Measurements from ENCODE around the gene FKBP5.
"Not testable (repeated sequence)": the region's sequence is repeated elsewhere in the genome, so short reads cannot be mapped to it uniquely, and the experiment has no call there.

The FKBP5 gene

DNA sequence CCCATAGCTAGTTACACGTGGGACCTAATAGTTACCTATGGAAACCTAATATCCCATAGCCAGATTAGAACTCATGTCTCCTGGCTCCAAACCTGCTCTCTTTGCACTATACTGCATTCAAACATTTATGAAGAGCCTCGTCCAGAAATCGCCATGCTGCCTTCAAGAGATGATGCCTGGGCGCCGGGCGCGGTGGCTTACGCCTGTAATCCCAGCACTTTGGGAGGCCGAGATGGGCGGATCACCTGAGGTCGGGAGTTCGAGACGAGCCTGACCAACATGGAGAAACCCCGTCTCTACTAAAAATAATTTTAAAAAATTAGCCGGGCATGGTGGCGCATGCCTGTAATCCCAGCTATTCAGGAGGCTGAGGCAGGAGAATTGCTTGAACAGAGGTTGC lies 1.3 kb upstream of the FKBP5 start:
- DNase-seq (ENCODE audit: low spot score) = not testable (repeated sequence)

DNA sequence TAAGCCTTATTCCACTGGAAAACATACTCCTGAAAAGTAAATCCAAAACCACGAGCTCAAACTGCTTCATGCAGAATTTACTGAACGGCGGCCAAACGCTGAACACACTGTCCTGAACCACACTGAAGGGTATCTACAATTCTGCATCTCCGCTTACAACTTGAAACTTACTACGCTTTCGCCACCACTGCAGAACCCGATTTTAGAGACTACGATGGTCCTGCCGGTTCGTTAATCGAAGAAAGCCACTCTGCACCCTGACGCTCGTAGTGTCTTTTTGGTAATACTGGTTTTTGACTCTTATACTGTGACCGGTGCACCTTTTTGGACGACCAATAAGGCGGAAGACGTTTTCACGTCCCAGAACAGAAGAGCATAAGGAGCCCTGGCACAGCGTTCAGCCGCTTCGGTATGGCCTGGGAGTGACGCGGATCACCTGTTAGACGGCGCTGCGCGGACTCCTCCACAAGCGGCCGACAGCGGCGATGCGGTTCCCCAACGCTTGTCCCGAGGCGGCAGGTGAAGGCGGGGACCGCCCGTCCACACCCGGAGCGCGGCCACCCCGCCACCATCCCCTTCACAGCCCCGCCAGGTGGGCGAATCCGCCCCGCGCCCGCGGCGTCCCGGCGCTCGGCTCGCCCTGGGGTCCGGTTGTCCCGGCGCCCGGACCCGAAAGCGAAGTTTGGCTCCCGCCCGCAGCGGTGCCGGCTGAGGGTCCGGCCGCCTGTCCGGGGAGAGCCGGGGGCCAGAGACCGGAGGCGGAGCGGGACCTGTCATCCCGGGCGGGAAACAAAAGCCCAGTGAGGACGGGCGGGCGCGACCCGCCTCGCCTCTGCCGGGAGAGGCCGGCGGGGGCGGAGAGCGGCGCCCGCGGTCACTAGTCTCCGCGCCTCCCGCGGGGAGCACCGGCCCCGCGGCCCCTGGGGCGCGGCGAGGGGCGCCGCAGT lies 784 bp downstream of the FKBP5 start:
- peak; percentile 62 for DNase-seq (ENCODE audit: low spot score)

DNA sequence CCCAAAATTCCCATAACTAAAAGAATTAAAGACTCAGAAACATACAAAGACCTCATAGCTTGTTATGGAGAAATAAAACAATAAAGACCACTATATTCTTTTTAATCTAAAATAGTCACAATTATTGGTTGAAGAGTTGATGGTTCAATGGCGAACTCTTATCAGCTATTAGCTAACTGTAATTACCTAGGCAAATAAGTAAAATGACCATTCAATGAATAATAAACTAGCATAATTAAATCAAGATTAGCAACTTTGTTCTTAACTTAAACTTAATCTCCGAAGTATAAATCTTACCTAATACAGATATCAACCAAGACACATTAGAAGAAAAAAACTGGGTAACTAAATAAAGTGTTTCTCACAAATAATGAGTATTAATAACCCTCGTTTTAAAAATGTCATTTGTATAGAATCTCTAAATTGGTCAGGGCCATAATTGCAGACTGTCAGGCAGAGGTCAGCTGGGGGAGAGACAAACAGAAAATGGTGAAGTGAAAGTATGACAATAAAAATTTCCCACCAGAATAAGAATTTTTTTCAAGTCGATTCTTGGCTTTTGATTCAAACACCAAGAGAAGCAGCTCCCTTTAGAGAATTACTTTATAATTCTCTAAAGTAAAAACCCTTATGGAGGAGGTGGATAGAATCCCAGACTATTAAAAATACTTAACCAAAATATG lies 1.7 kb downstream of the FKBP5 start:
- DNase-seq (ENCODE audit: low spot score) = no peak

DNA sequence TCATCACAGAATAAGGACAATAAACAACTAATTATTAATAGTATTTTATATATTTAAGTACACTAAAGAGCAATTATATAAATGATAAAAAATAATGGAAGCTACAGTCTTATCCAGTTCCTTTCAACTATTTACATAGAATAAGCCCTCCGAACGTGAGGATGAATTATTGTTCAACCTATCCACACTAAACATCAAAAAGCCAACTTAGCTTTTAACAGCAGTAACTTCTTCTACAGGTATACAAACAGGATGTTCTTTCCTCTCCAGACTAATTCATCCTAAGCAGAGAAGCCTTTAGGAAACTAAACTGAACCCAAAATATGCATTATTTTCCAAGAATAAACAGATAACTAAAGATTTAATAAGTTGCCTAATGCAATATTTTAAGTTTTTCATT lies 2.3 kb downstream of the FKBP5 start:
- no peak for DNase-seq (ENCODE audit: low spot score)

DNA sequence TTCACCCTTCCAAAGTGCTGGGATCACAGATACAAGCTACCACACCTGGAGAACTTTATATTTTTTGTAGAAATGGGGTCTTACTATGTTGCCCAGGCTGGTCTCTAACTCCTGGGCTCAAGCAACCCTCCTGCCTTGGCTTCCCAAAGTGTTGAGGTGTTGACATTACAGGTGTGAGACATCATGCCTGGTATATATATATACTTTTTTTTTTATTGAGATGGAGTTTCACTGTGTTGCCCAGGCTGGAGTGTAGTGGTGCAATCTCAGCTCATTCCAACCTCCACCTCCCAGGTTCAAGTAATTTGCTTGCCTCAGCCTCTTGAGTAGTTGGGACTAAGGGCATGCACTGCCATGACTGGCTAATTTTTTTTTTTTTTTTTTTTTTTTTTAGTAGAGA lies 5.4 kb downstream of the FKBP5 start:
- no peak for DNase-seq (ENCODE audit: low spot score)

DNA sequence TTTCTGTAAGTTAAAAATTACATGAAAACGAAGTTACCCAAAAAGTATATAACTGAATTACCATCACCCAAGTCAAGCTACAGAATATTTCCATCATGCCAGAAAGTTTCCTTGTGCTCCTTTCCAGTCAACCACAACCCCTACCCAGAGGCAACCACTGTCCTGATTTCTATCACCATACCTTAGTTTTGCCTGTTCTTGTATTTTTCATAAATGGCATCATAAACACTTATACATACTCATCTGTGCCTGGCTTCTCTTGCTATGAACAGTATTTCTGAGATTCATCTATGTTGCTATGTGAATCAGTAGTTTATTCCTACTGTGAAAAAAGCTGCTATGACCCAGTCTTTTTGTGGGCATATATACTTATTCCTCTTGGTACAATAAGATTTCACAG lies 7.4 kb downstream of the FKBP5 start:
- no peak for DNase-seq (ENCODE audit: low spot score)

DNA sequence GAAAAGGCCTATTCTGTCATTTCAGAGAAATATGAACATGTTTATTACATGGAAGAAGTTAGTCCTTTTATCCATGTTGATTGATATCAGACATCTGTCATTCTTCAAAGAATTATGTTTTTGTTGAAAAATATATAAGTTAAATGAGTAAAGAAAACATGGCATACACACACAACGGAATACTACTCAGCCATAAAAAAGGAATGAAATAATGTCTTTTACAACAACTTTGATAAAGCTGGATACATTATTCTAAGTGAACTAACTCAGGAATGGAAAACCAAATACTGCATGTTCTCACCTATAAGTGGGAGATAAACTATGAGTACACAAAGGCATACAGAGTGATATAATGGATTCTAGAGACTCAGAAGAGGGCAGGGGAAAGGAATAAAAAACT lies 9.3 kb downstream of the FKBP5 start:
- DNase-seq (ENCODE audit: low spot score) = no peak

DNA sequence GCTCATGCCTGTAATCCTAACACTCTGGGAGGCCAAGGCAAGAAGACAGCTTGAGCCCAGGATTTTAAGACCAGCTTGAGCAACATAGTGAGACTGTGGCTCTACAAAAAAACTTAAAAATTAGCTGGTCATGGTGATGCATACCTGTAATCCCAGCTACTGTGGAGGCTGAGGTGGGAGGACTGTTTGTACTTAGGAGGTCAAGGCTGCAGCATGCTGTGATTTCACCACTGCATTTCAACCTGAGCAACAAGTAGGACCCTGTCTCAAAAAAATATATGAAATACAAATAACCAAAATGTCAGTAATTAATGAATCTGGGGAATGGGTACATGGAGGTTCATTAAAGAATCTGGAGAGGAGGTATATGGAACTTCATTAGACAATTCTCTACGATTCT lies 9.9 kb downstream of the FKBP5 start:
- DNase-seq (ENCODE audit: low spot score) = no peak

DNA sequence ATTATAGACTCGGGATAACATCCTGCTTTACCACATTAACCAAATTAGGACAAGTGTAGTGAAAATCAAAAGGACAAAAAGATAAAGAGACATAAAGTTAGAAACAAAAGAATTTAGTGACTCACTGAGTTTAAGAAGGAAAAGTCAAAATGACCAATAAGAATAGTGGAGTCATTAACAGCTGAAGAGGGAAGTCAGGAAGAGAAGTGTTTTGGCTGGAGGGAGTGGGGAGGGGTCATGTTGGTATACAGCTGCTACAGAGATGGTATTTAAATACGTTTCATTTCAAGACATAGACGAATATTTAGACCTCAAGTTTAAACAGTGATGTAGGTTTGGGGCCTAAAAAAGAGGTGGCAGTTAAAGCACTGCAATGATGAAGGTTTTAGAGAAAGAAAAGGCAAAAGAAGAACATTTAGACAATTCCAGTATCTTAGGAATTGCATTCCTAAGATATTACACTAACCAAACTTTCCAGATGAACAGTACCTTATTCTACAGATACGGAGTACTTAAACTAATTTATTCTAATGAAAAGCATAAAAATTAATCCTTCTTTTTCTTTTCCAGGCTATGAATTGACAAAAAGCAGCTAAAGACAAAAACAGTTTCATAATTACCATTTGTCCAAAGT lies 10.6 kb downstream of the FKBP5 start:
- no peak for DNase-seq (ENCODE audit: low spot score)

DNA sequence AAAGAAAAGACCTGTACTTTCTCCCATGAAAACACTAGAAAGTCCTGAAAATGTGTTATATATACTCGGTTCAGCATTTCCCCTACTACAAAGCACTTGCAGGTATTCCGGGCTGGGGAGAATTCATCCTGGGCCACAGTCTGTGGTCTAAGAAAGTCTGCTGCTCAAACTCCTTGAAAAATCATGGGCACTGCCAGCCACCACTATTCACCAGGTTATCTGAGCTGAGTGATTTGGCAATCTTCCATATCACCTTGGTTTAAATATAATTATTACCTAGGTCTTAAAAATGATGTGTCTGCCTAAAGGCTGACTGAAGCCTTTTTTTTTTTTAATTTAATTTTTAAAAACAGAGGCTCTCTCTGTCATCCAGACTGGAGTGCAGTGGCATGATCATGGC lies 11.3 kb downstream of the FKBP5 start:
- no peak for DNase-seq (ENCODE audit: low spot score)

DNA sequence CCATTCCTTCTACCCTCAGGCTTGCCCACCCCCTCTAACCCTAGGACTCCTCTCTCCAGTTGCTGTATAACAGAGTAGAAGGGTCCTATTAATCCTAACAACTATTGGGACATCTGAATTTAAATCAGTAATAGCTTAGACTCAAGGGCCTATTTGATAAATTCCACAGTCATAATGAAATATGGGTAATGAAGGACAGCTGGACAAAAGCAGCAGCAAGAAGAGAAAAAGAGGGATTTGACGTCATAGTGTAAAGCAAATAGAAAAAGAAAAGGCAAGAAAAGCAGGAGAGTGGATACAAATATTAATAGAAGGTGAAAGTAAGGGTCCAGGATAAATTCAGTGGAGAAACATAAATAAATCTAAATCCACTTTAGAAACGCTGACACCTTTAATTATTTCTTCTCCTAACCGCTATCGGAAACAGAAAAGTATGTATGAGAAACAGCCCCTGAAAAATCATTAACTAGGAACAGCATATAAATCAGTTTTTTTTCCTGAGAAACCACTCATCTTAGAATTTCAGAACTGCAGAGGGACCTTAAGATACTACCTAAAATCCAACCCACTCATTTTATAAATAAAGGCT lies 12.8 kb downstream of the FKBP5 start:
- no peak for DNase-seq (ENCODE audit: low spot score)

DNA sequence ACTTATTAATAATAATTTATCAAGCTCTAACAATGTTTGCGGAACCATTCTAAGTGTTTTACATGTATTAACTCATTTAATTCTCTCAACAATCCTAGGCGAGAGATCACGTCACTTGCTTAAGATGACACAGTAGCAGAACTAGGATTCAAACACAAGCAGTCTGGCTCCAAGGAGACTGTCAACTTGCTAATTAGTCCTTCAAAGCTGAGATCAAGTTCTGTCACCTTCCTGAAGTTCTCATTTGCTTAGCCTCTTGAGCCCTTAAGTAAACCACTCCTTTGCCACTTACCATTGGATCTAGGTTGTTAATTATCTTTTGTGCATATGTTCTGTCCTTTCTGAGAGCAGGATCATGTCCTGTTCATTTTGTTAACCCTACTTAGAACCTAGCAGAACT lies 14.1 kb downstream of the FKBP5 start:
- no peak for DNase-seq (ENCODE audit: low spot score)

DNA sequence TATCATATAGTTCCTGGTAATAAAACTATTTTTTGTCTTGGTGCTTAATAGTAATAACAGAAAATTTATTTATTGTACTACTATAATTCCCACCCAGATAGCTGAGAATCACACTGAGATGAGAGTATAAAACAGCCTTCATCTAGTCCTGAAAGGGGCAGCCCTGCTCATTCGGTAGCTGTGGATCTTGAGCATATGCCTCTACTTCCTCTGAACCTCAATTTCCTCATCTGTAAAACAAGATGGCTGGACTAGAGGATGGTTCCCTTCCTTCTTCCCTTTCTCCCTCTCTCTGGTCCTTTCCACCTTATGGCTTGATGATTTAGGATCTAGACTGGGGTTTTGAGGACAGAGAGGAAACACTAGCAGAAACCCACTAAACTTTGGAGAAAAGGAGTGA lies 15.0 kb downstream of the FKBP5 start:
- DNase-seq (ENCODE audit: low spot score) = no peak

DNA sequence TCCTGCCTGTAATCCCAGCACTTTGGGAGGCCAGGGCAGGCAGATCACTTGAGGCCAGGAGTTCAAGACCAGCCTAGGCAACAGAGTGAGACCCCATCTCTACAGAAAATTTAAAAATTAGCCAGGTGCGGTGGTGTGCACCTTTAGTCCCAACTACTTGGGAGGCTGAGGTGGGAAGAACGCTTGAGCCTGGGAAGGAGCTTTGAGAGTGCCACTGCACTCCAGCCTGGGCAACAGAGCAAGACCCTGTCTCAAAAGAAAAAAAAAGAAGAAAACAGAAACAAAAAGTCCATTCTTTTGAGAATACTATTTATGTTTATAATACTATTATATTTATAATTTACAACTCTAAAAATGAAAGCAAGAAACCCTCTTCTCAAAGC lies 15.4 kb downstream of the FKBP5 start:
- not testable (repeated sequence) for DNase-seq (ENCODE audit: low spot score)

DNA sequence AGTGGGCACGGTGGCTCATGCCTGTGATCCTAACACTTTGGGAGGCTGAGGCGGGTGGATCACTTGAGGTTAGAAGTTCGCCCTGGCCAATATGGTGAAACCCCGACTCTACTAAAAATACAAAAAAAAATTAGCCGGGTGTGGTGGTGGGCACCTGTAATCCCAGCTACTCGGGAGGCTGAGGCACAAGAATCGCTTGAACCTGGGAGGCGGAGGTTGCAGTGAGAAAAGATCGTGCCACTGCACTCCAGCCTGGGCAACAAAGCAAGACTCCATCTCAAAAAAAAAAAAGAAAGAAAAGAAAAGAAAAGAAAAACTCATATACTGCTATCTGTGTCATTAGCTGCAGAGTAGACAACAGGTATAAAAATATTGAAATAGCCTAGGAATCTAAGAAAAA lies 18.3 kb downstream of the FKBP5 start:
- DNase-seq (ENCODE audit: low spot score) = not testable (repeated sequence)

DNA sequence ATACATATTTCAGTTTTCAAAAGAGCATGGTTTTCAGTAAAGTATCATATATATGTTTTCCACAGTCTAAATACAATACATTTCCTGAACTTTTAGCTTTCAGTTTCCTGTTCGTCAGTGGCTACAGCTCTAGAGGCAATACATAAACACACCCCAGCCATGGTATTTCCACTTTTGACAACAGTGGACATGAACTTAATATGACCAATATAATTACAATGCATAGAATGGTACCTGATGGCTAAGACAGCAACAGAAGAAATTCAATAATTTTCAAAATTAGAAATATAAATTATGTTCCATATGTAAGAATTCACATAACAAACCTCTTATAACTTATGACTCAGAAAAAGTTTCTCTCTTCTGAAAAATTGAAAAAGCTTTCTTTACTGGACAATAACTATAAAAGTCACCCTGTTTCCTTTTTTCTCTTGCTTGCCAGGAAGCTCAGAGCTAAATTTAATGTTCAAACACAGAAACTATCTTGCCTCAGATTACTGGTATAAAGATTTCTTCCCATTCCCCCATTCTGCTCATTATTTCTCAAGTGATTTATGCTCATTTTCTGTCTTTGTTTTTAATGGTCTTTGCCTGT lies 19.2 kb downstream of the FKBP5 start:
- DNase-seq (ENCODE audit: low spot score) = no peak

DNA sequence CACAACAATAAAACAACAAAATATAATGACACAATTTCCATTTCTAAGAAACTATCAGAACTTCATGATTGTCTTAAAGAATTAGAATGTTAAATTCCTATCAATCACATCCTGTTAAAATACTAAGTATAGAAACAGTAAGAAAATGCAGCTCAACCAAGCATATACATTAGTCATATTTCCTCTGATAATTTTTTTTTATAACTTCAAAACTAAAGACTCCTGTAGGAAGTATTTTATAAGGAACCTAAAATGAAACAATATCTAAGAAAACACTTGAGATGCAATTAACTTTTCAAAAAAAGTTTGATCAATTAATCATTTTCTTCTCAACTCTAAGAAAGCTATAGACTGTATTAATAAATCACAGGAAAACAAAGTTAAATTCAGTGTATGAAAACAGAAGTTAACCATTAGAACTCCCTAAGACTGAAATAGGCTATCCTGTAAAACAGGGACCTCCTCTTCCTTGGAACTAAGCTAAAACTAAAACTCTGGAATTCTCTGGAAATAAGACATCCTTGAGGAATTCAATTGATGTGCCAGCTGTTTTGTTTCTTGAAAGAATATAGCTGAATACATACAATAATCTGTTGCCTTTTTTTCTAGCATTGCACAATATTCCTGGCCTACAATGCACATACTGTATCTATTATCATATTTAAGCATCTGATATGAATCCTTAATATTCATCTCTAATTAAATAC lies 19.8 kb downstream of the FKBP5 start:
- DNase-seq (ENCODE audit: low spot score) = no peak

DNA sequence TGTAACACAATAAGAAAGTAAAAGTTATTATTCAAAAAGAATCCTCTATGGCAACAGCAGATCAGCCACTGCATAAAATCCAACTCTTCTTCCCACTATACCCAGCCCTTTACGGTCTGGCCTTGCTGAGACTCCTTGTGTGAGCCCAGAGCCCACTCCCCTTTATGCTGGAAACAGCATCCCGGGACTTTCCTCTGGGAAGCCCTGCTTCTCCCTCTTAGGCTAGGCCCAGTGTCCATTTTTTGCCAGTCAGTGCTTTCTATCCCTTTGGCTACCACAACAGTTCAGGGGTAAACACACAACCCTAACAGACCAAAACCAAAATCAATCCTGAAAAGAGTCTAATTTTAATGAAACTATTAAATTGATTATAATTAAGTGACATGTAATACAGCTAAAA lies 20.6 kb downstream of the FKBP5 start:
- DNase-seq (ENCODE audit: low spot score) = no peak

DNA sequence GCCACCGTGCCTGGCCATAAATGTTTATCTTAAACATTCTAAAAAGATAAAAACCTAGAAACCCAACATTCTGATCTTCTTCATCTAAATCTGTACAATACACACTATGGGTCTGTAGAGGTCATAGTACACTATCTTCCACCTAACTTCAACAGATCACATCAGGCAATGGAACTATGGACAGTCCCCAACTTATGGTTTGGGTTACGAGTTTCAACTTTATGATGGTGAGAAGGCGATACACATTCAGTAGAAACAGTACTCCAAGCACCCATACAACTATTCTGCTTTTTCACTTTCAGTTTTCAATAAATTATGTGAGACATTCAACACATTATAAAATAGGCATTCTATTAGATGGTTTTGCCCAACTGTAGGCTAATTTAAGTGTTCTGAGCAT lies 23.1 kb downstream of the FKBP5 start:
- DNase-seq (ENCODE audit: low spot score) = no peak

DNA sequence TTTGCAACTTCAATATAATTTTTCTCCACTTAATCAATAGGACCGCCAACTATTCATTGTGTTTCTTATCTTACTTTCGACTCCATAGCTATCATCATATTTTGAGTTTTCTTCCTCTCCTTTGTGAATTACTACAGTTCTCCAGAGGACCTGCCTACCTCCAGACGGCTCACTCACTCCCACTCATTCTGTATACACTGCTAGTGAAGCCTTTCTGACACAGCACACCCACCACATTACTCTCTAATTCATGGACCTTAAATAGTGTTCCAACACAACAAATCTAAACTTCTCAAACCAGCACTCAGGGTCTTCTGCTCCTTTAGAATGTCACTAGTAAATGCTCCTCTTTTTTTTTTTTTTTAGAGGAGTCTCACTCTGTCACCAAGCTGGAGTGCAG lies 23.8 kb downstream of the FKBP5 start:
- DNase-seq (ENCODE audit: low spot score) = no peak

DNA sequence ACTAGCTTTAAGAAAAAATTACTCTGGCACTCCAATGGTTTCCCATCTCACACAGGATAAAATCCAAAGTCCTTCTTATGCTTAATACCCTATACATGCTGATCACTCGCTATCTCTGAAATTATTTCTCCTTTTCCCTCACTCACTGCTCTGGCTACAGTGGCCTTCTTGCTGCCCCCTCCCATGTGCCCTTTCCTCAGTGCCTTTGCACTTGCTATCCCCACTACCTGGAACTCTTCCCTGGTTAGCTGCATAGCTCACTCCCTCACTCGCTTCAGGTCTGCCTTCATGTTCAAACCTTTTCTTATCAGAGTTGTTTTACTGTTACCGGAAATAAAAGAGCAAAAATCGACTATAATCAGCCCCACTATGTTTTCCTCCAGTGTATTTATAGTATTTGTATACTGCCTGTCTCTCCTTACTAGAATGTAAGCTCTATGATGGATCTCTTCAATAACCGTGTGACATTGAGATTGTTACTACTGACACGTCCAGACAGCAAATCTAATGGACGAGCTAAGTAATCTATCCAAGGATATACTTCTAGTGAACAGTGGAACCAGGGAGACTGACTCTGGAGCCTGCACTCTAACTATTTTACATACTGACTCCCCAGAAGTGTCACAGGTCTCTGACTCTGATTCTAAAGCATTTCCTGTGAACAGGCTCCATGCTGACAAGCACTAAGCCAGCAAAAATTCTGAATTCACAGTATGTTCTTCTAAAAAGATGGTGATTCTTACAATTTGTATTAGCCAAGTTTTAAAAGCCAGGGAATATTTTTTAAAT lies 25.1 kb downstream of the FKBP5 start:
- no peak for DNase-seq (ENCODE audit: low spot score)
